ENCODE data around the gene RASL11B.

The RASL11B gene

GRCh38 chr4:52892880-52893279, 30.8 kb downstream of the RASL11B start:
- no peak for DNase-seq (ENCODE audit: low read depth, low spot score)
- no peak overlapping the region for H3K9ac ChIP-seq (ENCODE audit: insufficient read length, low read depth)

GRCh38 chr4:52894443-52894842, 32.3 kb downstream of the RASL11B start:
- no peak for DNase-seq (ENCODE audit: low read depth, low spot score)
- no peaks in the 10 kb centered on the region for H3K27me3 ChIP-seq (ENCODE audit: insufficient read depth, insufficient read length)

More at GRCh38 chr4:52892880-52893279, 30.8 kb downstream of the RASL11B start:
- Histone ChIP-seq H3K4me3 (ENCODE audit: insufficient read length, low read depth) (no peak overlapping the region), H3K36me3 (ENCODE audit: insufficient read depth, insufficient read length, low read length) (no peaks in the 10 kb centered on the region), H3K4me1 (ENCODE audit: insufficient read depth, insufficient read length) (no peaks in the 10 kb centered on the region), H3K9me3 (ENCODE audit: insufficient read depth, low read length) (no peaks in the 10 kb centered on the region), H3K27me3 (ENCODE audit: insufficient read depth, insufficient read length) (no peaks in the 10 kb centered on the region)
- no peak for TF ChIP-seq SUZ12 (IDR thresholded peaks at IDR 0.05; ENCODE audit: extremely low read depth, insufficient read depth, insufficient read length)
- TF ChIP-seq YY1 (IDR thresholded peaks at IDR 0.05; ENCODE audit: insufficient read depth, insufficient read length) = no peak
- no peak for TF ChIP-seq ZNF274 (IDR thresholded peaks at IDR 0.05; ENCODE audit: low read depth, low read length)

GRCh38 chr4:52903273-52903672, 41.2 kb downstream of the RASL11B start:
- no peaks in the 10 kb centered on the region for H3K4me1 ChIP-seq (ENCODE audit: insufficient read depth, insufficient read length)
- no peak overlapping the region for H3K9ac ChIP-seq (ENCODE audit: insufficient read length, low read depth)
- H3K36me3 ChIP-seq (ENCODE audit: insufficient read depth, insufficient read length, low read length) = no peaks in the 10 kb centered on the region
- DNase-seq (ENCODE audit: low read depth, low spot score) = no peak
- H3K9me3 ChIP-seq (ENCODE audit: insufficient read depth, low read length) = peaks cover 14% of the 10 kb centered on the region; the same call in 1 of the 2 replicates
- H3K27me3 ChIP-seq (ENCODE audit: insufficient read depth, insufficient read length) = no peaks in the 10 kb centered on the region
- TF ChIP-seq ZNF274 (IDR thresholded peaks at IDR 0.05; ENCODE audit: low read depth, low read length) (no peak), YY1 (IDR thresholded peaks at IDR 0.05; ENCODE audit: insufficient read depth, insufficient read length) (no peak), SUZ12 (IDR thresholded peaks at IDR 0.05; ENCODE audit: extremely low read depth, insufficient read depth, insufficient read length) (no peak)
- H3K4me3 ChIP-seq (ENCODE audit: insufficient read length, low read depth) = no peak overlapping the region

More at GRCh38 chr4:52894443-52894842, 32.3 kb downstream of the RASL11B start:
- Histone ChIP-seq H3K4me3 (ENCODE audit: insufficient read length, low read depth) (no peak overlapping the region), H3K36me3 (ENCODE audit: insufficient read depth, insufficient read length, low read length) (no peaks in the 10 kb centered on the region), H3K9ac (ENCODE audit: insufficient read length, low read depth) (no peak overlapping the region), H3K9me3 (ENCODE audit: insufficient read depth, low read length) (no peaks in the 10 kb centered on the region), H3K4me1 (ENCODE audit: insufficient read depth, insufficient read length) (no peaks in the 10 kb centered on the region)
- no peak for TF ChIP-seq YY1 (IDR thresholded peaks at IDR 0.05; ENCODE audit: insufficient read depth, insufficient read length)
- TF ChIP-seq SUZ12 (IDR thresholded peaks at IDR 0.05; ENCODE audit: extremely low read depth, insufficient read depth, insufficient read length) = no peak
- TF ChIP-seq ZNF274 (IDR thresholded peaks at IDR 0.05; ENCODE audit: low read depth, low read length) = no peak

GRCh38 chr4:52904421-52904820, 42.3 kb downstream of the RASL11B start:
- H3K9me3 ChIP-seq (ENCODE audit: insufficient read depth, low read length) = peaks cover 14% of the 10 kb centered on the region; the same call in 1 of the 2 replicates
- DNase-seq (ENCODE audit: low read depth, low spot score) = no peak
- H3K4me3 ChIP-seq (ENCODE audit: insufficient read length, low read depth) = no peak overlapping the region
- no peaks in the 10 kb centered on the region for H3K36me3 ChIP-seq (ENCODE audit: insufficient read depth, insufficient read length, low read length)
- H3K9ac ChIP-seq (ENCODE audit: insufficient read length, low read depth) = no peak overlapping the region
- H3K27me3 ChIP-seq (ENCODE audit: insufficient read depth, insufficient read length) = no peaks in the 10 kb centered on the region
- TF ChIP-seq ZNF274 (IDR thresholded peaks at IDR 0.05; ENCODE audit: low read depth, low read length) = no peak
- no peak for TF ChIP-seq SUZ12 (IDR thresholded peaks at IDR 0.05; ENCODE audit: extremely low read depth, insufficient read depth, insufficient read length)
- no peak for TF ChIP-seq YY1 (IDR thresholded peaks at IDR 0.05; ENCODE audit: insufficient read depth, insufficient read length)
- no peaks in the 10 kb centered on the region for H3K4me1 ChIP-seq (ENCODE audit: insufficient read depth, insufficient read length)

GRCh38 chr4:52907510-52907909, 45.4 kb downstream of the RASL11B start:
- no peak for DNase-seq (ENCODE audit: low read depth, low spot score)

GRCh38 chr4:52910115-52910514, 48.0 kb downstream of the RASL11B start:
- H3K4me3 ChIP-seq (ENCODE audit: insufficient read length, low read depth) = no peak overlapping the region
- no peaks in the 10 kb centered on the region for H3K4me1 ChIP-seq (ENCODE audit: insufficient read depth, insufficient read length)
- H3K9ac ChIP-seq (ENCODE audit: insufficient read length, low read depth) = no peak overlapping the region
- H3K27me3 ChIP-seq (ENCODE audit: insufficient read depth, insufficient read length) = no peaks in the 10 kb centered on the region
- H3K9me3 ChIP-seq (ENCODE audit: insufficient read depth, low read length) = no peaks in the 10 kb centered on the region
- H3K36me3 ChIP-seq (ENCODE audit: insufficient read depth, insufficient read length, low read length) = no peaks in the 10 kb centered on the region
- TF ChIP-seq YY1 (IDR thresholded peaks at IDR 0.05; ENCODE audit: insufficient read depth, insufficient read length) = no peak
- no peak for TF ChIP-seq SUZ12 (IDR thresholded peaks at IDR 0.05; ENCODE audit: extremely low read depth, insufficient read depth, insufficient read length)
- no peak for TF ChIP-seq ZNF274 (IDR thresholded peaks at IDR 0.05; ENCODE audit: low read depth, low read length)
- no peak for DNase-seq (ENCODE audit: low read depth, low spot score)

More at GRCh38 chr4:52907510-52907909, 45.4 kb downstream of the RASL11B start:
- H3K4me1 ChIP-seq (ENCODE audit: insufficient read depth, insufficient read length) = no peaks in the 10 kb centered on the region
- no peak overlapping the region for H3K4me3 ChIP-seq (ENCODE audit: insufficient read length, low read depth)
- H3K9me3 ChIP-seq (ENCODE audit: insufficient read depth, low read length) = no peaks in the 10 kb centered on the region
- TF ChIP-seq ZNF274 (IDR thresholded peaks at IDR 0.05; ENCODE audit: low read depth, low read length) (no peak), YY1 (IDR thresholded peaks at IDR 0.05; ENCODE audit: insufficient read depth, insufficient read length) (no peak), SUZ12 (IDR thresholded peaks at IDR 0.05; ENCODE audit: extremely low read depth, insufficient read depth, insufficient read length) (no peak)
- no peaks in the 10 kb centered on the region for H3K27me3 ChIP-seq (ENCODE audit: insufficient read depth, insufficient read length)
- no peaks in the 10 kb centered on the region for H3K36me3 ChIP-seq (ENCODE audit: insufficient read depth, insufficient read length, low read length)
- no peak overlapping the region for H3K9ac ChIP-seq (ENCODE audit: insufficient read length, low read depth)

- Histone ChIP-seq H3K4me3 (ENCODE audit: insufficient read length, low read depth) (no peak overlapping the region), H3K9ac (ENCODE audit: insufficient read length, low read depth) (no peak overlapping the region), H3K4me1 (ENCODE audit: insufficient read depth, insufficient read length) (no peaks in the 10 kb centered on the region), H3K9me3 (ENCODE audit: insufficient read depth, low read length) (no peaks in the 10 kb centered on the region), H3K36me3 (ENCODE audit: insufficient read depth, insufficient read length, low read length) (no peaks in the 10 kb centered on the region), H3K27me3 (ENCODE audit: insufficient read depth, insufficient read length) (no peaks in the 10 kb centered on the region)
- TF ChIP-seq ZNF274 (IDR thresholded peaks at IDR 0.05; ENCODE audit: low read depth, low read length) = no peak
- TF ChIP-seq YY1 (IDR thresholded peaks at IDR 0.05; ENCODE audit: insufficient read depth, insufficient read length) = no peak
- no peak for TF ChIP-seq SUZ12 (IDR thresholded peaks at IDR 0.05; ENCODE audit: extremely low read depth, insufficient read depth, insufficient read length)
- DNase-seq (ENCODE audit: low read depth, low spot score) = peak; percentile 77
These were observed 49.7 kb downstream of the RASL11B start for GRCh38 chr4:52911684-52912294.
